A673 (cell line): ENCODE measurements around the gene TOMM70.

Source experiments
- CTCF ChIP-seq: fragments of 300-800, 200-600 bp; sonication (generic); conservative IDR thresholded peaks from 2 replicates; pipeline ENCODE4 v1.5.1; 2017; ENCODE audit warnings: low read depth, mild to moderate bottlenecking, antibody characterized with exemption, low read length, moderate library complexity, mixed read lengths
- EZH2 ChIP-seq: fragments of 200-600 bp; sonication (generic); IDR thresholded peaks from 2 replicates; pipeline ENCODE4 v1.6.1; 2017; ENCODE audit warnings: borderline replicate concordance, low read depth, mild to moderate bottlenecking, mixed read lengths, antibody characterized with exemption, low read length; ENCODE audit not compliant: poor library complexity, severe bottlenecking

GRCh38 chr3:100333970-100334487, 66.9 kb downstream of the TOMM70 start:
- TF ChIP-seq CTCF (no peak), EZH2 (no peak)
